Activated naive CD8-positive, alpha-beta T cell treated with anti-CD3 and anti-CD28 coated beads, Interleukin-2, amount 50 U/mL, for 24 hours (primary cell): ENCODE data around the gene RBMS3.
"Not testable (repeated sequence)": the region's sequence is repeated elsewhere in the genome, so short reads cannot be mapped to it uniquely, and the experiment has no call there.

Source experiments
- ATAC-seq: fragments of 150-1000 bp; cut with Tn5 transposase; one replicate; pipeline ENCODE4 v1.10.0; 2021
- DNase-seq: peaks from one replicate; pipeline ENCODE4 v3.0.0; 2021
- H3K27ac Mint-ChIP-seq: one replicate; pipeline ENCODE4 v1.8.0; 2021; ENCODE audit warnings: mild to moderate bottlenecking, mixed read lengths
- H3K27me3 Mint-ChIP-seq: one replicate; pipeline ENCODE4 v1.8.0; 2021; ENCODE audit warnings: mixed read lengths
- H3K36me3 Mint-ChIP-seq: one replicate; pipeline ENCODE4 v1.8.0; 2021; ENCODE audit warnings: low read depth, mixed read lengths
- H3K4me1 Mint-ChIP-seq: one replicate; pipeline ENCODE4 v1.8.0; 2021; ENCODE audit warnings: mixed read lengths
- H3K4me3 Mint-ChIP-seq: one replicate; pipeline ENCODE4 v1.8.0; 2021; ENCODE audit warnings: mild to moderate bottlenecking, moderate library complexity, mixed read lengths
- H3K9me3 Mint-ChIP-seq: one replicate; pipeline ENCODE4 v1.8.0; 2021; ENCODE audit warnings: mixed read lengths

RBMS3 gene

DNA sequence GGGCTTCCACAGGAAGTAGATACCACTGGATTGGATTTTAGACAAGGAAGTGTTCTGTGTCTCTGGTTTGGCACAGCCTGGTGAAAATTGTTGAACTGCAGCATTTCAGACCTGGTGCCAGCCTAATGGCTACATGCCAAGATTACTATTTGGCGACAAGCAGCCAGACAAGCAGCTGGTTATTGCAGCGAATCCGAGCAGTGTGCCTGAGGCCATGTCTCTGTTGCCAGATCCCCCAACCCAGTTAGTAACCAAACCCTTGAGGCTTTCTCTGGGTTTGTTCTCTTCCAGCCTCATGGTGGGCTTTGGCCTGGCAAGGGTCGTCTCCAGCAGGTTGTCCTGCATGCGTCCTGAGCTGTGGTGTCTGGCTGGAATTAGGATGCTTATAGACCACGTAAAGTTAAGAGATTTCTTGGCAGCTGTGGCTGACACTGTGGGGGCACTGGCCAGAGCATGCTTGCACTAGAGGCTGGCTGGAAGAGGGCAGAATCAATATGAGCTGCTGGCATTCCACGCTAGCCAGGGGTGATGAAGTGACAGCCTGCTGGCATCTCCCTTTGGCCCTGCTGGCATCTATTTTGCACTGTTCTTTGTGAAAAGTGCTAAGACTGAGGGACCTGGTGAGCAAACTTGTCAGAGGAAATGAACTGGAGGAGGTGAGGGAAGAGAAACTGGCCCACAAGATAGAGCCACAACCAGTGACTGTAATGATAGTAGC is 172.6 kb downstream of the RBMS3 start:
- ATAC-seq (no peak), DNase-seq (no peak)
- no peak overlapping the region for H3K4me3 Mint-ChIP-seq
- H3K27ac Mint-ChIP-seq, result no peak overlapping the region
- no peaks in the 10 kb centered on the region for H3K4me1 Mint-ChIP-seq
- H3K9me3 Mint-ChIP-seq, result no peaks in the 10 kb centered on the region
- no peaks in the 10 kb centered on the region for H3K36me3 Mint-ChIP-seq
- H3K27me3 Mint-ChIP-seq, result no peaks in the 10 kb centered on the region

DNA sequence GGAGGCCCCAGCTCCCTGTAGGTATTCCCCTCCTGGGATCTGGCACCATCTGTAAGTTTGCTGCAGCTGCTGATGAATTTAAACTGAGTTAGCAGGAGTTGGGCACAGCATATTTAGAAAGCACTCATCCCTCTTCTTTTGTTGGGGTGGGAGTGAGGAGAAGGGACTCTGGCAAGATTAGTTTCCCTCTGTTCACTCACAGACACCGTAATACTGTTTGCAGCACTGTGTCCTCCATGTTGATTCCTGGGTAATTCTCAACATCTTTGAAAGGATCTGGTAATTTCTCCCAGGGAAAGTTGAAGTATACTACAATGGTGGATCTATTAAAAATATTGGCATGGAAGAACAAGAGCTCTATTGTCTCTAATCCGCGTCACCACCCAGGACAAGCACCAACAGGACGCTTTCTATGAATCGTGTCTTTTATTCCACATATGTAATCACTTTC is 173.3 kb downstream of the RBMS3 start:
- Mint-ChIP-seq H3K4me3 (no peak overlapping the region), H3K4me1 (no peaks in the 10 kb centered on the region), H3K9me3 (no peaks in the 10 kb centered on the region), H3K27ac (no peak overlapping the region), H3K36me3 (no peaks in the 10 kb centered on the region), H3K27me3 (no peaks in the 10 kb centered on the region)
- ATAC-seq, result no peak
- no peak for DNase-seq

DNA sequence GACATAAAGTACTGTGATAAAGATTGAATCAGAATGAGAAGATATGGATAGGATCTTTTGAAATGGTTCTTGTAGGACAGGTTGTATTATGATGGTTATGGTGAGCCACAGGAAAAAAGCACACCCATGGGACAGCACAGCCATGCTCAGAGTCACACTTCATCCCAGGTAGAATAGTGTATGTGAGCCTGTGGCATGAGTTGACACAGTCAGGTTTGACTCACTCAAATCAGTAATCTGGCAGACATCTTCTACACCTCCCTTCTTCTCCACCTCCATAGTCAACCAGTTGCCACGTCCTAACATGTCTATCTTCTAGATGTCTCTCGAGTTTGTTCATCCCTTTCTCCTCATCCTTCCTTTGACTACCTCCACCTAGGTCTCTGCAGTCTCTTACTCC is 176.0 kb downstream of the RBMS3 start:
- no peaks in the 10 kb centered on the region for H3K9me3 Mint-ChIP-seq
- ATAC-seq, result no peak
- no peaks in the 10 kb centered on the region for H3K27me3 Mint-ChIP-seq
- no peak overlapping the region for H3K27ac Mint-ChIP-seq
- no peaks in the 10 kb centered on the region for H3K36me3 Mint-ChIP-seq
- no peak overlapping the region for H3K4me3 Mint-ChIP-seq
- DNase-seq, result no peak
- no peaks in the 10 kb centered on the region for H3K4me1 Mint-ChIP-seq

DNA sequence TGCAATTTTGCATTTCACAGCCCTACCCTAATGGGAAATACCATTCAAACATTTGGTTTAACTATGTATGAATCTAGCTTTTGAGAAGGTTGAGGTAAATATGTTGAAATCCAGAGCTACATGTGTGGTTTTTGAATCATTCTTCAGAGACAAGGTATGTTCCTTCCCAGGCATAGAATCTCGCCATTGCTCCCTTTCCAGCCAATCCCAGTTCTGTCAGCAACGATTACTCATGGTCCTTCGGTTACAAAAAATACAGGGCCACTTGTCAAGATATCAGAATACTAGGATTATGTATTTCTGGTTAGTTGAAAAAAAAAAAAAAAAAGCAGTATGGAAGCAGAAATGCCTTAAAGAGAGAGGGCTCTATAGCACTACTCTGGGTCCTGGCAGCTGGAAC is 182.4 kb downstream of the RBMS3 start:
- DNase-seq, result no peak
- Mint-ChIP-seq H3K27me3 (no peaks in the 10 kb centered on the region), H3K36me3 (no peaks in the 10 kb centered on the region), H3K4me1 (no peaks in the 10 kb centered on the region), H3K9me3 (no peaks in the 10 kb centered on the region), H3K4me3 (no peak overlapping the region), H3K27ac (no peak overlapping the region)
- no peak for ATAC-seq

DNA sequence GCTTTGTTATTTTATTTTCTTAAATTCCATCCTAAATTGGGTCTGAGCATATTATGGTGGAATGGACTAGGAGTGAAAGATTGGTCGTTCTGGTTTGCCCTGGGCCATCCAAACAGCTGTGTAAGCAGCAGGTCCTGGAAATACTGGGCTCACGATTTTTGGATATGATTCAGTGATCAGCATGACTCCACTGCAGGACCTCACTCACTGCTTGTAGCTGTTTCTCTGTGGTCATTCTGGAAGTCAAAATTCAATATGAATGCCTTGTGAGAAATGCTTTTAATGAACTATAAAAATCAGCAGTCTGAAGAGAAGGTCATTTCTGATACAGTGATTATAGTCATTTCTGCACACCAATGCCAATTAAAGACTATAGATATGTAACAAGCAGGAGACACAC is 185.0 kb downstream of the RBMS3 start:
- Mint-ChIP-seq H3K4me1 (no peaks in the 10 kb centered on the region), H3K27me3 (no peaks in the 10 kb centered on the region), H3K36me3 (no peaks in the 10 kb centered on the region), H3K27ac (no peak overlapping the region), H3K4me3 (no peak overlapping the region), H3K9me3 (no peaks in the 10 kb centered on the region)
- DNase-seq (no peak), ATAC-seq (no peak)

DNA sequence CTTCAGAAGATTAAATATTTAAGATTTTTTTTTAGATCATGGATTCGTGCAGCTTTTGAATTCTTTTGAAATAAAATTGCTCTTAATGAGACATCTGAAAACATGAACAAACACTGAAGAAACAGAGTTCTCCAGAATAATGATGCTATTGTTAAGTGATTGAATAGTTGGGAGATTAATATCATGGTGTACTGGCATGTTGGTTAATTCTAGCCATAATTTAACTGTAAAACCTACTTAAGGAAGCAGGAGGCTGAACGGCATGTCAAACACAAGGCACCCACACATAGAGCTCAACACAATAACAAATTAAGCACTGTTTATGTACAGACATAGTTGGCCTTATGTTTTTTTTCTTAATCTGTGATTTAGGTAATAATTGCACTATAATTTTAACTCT is 185.6 kb downstream of the RBMS3 start:
- Mint-ChIP-seq H3K27me3 (no peaks in the 10 kb centered on the region), H3K4me1 (no peaks in the 10 kb centered on the region), H3K36me3 (no peaks in the 10 kb centered on the region), H3K9me3 (no peaks in the 10 kb centered on the region), H3K4me3 (no peak overlapping the region), H3K27ac (no peak overlapping the region)
- DNase-seq, result no peak
- no peak for ATAC-seq

DNA sequence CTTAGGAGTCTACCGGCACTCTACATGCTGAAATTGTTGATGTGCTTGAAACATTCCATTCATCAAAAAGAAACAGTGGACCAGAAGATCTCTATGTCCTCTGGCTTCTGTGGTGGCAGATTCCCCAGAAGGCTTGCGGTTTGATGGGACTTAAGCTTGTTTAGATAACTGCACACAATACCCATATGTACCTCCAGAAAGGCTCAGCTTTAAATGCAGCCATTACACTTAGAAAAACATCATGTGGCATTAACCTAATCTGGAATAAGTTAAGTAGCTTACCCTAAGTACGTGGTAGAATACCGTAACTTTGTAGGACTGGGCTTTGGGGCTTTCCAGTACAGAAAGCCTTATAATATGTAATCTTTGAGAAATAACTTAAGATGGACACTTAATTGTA is 187.3 kb downstream of the RBMS3 start:
- H3K27me3 Mint-ChIP-seq, result no peaks in the 10 kb centered on the region
- H3K4me1 Mint-ChIP-seq, result no peaks in the 10 kb centered on the region
- H3K27ac Mint-ChIP-seq, result no peak overlapping the region
- no peaks in the 10 kb centered on the region for H3K36me3 Mint-ChIP-seq
- H3K9me3 Mint-ChIP-seq, result no peaks in the 10 kb centered on the region
- no peak for DNase-seq
- no peak overlapping the region for H3K4me3 Mint-ChIP-seq
- ATAC-seq, result no peak

DNA sequence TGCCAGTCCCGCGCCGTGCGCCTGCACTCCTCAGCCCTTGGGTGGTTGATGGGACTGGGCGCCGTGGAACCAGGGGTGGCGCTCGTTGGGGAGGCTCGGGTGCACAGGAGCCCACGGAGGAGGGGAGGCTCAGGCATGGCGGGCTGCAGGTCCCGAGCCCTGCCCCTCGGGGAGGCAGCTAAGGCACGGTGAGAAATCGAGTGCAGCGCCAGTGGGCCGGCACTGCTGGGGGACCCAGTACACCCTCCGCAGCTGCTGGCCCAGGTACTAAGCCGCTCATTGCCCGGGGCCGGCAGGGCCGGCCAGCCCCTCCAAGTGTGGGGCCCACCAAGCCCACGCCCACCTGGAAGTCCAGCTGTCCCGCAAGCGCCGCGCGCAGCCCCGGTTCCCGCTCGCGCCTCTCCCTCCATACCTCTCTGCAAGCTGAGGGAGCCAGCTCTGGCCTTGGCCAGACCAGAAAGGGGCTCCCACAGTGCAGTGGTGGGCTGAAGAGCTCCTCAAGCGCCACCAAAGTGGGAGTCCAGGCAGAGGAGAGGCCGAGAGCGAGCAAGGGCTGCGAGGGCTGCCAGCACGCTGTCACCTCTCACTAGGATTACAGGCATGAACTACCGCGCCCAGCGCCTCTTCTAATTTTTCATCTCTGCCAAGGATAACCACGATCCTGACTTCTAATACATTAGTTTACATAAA is 192.8 kb downstream of the RBMS3 start:
- not testable (repeated sequence) for H3K36me3 Mint-ChIP-seq, H3K9me3 Mint-ChIP-seq, DNase-seq, H3K27ac Mint-ChIP-seq, H3K4me3 Mint-ChIP-seq, H3K4me1 Mint-ChIP-seq, H3K27me3 Mint-ChIP-seq, ATAC-seq

DNA sequence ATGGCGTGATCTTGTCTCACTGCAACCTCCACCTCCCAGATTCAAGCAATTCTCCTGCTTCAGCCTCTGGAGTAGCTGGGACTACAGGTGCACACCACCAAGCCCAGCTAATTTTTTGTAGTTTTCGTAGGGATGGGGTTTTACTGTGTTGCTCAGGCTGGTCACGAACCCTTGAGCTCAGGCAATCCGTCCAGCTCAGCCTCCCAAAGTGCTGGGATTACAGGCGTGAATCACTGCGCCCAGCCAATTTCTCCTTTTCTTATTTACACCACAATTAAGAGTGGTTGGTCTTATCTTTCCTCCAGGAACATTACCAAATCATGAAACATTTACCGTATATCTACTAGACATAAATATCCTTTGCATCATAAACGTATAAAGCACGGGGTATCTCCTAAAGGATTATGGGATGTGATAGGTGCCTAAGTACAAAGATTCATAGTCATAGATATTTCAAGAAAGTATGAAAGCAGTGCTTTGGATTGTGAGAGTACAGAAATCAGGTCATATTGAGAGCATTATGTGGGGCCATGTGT is 194.5 kb downstream of the RBMS3 start:
- Mint-ChIP-seq H3K4me1 (no peaks in the 10 kb centered on the region), H3K36me3 (no peaks in the 10 kb centered on the region), H3K27ac (no peak overlapping the region), H3K27me3 (no peaks in the 10 kb centered on the region), H3K4me3 (no peak overlapping the region), H3K9me3 (no peaks in the 10 kb centered on the region)
- no peak for DNase-seq
- ATAC-seq, result no peak

DNA sequence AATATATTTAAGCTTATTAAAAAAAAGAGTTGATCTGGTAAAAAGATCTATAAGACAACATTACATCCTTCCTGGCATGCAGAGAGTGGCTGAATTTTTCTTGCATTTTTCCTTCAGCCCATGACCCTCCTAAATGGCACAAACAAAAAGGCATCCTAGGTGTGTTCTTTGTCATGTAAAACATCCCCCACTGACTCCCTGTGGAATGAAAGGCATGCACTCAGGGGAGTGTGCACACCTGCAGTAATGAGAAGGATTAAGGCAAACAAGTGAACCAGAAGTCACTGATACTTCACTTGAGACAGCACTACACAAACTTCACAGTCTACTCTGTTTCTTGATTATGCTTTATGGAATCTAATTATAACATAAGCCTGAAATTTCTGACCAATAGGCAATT is 195.0 kb downstream of the RBMS3 start:
- Mint-ChIP-seq H3K27ac (no peak overlapping the region), H3K27me3 (no peaks in the 10 kb centered on the region), H3K4me1 (no peaks in the 10 kb centered on the region), H3K4me3 (no peak overlapping the region), H3K36me3 (no peaks in the 10 kb centered on the region), H3K9me3 (no peaks in the 10 kb centered on the region)
- DNase-seq (no peak), ATAC-seq (no peak)

DNA sequence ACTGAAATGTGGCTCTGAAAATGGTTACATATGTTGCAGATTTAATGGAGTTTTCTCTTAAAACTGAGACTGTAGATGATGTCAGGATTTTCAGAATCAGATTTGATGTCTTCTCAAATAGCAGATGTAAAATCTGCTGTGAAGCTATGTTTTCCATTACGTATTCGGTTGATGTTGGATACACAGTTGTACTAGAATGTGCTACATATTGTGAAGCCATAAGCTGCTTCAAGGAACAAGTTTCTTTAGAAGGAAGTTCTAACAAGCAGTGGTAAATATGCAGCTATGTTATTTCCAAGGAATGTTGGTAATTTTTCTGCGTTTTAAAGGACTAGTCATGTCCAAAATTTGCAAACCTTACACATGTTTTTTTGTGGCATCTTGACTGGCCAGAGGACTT is 197.7 kb downstream of the RBMS3 start:
- H3K36me3 Mint-ChIP-seq, result no peaks in the 10 kb centered on the region
- H3K4me1 Mint-ChIP-seq, result no peaks in the 10 kb centered on the region
- no peak overlapping the region for H3K27ac Mint-ChIP-seq
- ATAC-seq (no peak), DNase-seq (no peak)
- no peaks in the 10 kb centered on the region for H3K9me3 Mint-ChIP-seq
- no peak overlapping the region for H3K4me3 Mint-ChIP-seq
- H3K27me3 Mint-ChIP-seq, result no peaks in the 10 kb centered on the region

DNA sequence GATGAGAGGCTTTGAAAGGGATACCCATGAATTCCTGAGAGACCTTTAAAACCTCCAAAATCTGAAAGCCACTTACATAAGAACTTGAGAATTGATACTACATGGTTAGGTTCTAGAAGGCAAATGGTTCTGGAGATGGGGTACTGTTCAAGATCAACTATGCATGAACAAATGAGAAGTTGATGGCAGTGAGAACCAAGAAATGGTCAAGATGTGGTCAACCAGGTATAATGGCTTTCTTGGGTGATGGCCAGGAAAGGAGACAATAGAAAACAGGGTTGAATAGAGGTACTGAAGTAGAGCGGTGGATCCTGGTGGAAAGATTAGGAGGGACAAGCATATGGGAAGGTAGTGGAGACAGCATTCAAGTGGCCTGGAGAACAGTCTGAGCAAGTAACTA is 200.4 kb downstream of the RBMS3 start:
- ATAC-seq (no peak), DNase-seq (no peak)
- H3K9me3 Mint-ChIP-seq, result no peaks in the 10 kb centered on the region
- H3K4me1 Mint-ChIP-seq, result no peaks in the 10 kb centered on the region
- no peaks in the 10 kb centered on the region for H3K36me3 Mint-ChIP-seq
- H3K27me3 Mint-ChIP-seq, result no peaks in the 10 kb centered on the region
- no peak overlapping the region for H3K27ac Mint-ChIP-seq
- H3K4me3 Mint-ChIP-seq, result no peak overlapping the region

DNA sequence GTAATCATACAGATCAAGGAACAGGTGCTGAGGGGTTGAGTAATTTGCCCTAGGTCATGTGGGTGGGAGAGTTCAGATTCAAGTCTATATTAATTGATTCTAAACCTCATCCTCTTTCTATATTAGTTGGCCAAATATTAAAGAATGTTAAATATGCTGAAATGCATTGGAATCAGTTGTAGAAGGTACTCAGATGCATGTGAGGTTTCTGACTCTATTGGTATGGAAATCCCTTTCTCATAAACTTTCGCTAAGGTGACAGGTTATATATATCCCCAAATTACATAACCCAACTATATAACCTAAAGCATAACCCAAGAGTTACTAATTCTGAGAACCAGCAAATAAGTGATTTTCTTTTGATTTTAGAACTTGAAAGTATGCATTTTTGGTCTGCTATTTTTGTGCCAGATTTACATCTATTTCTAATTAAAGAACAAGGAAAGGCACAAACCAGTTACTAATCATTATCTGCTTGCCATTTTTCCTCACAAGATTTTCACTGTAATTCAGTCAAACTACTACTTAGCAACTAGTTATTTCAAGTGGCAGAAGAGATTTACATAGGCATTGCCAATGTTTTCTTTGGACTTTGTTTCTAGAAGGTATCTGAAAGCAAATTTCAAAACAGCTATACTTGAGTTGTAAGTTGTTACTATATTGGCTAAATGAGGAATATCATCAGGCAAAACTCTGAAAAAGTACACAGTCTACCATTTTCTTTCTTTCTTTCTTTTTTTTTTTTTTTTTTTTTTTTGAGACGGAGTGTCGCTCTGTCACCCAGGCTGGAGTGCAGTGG is 201.3 kb downstream of the RBMS3 start:
- H3K27ac Mint-ChIP-seq, result no peak overlapping the region
- no peaks in the 10 kb centered on the region for H3K9me3 Mint-ChIP-seq
- no peaks in the 10 kb centered on the region for H3K4me1 Mint-ChIP-seq
- no peak for DNase-seq
- H3K36me3 Mint-ChIP-seq, result no peaks in the 10 kb centered on the region
- H3K4me3 Mint-ChIP-seq, result no peak overlapping the region
- no peaks in the 10 kb centered on the region for H3K27me3 Mint-ChIP-seq
- no peak for ATAC-seq

DNA sequence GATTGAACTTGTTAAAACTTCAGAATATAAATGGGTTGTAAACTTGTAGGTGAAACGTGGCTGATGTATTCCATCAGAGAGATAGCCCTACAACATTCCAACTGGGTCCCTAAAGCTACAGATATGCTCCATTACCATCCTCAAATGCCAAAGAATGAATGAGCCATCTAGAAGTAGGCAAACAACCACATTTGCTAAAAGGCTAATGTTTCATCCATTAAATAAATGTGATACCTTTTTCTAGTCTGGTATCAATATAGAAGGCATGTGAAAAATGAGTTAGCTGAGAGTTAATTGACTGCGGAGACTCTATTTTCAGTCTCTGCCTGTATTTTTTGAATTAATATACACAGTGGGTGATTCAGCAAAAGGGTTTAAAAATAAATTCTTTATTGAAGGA is 203.8 kb downstream of the RBMS3 start:
- H3K9me3 Mint-ChIP-seq, result no peaks in the 10 kb centered on the region
- ATAC-seq (no peak), DNase-seq (no peak)
- no peaks in the 10 kb centered on the region for H3K36me3 Mint-ChIP-seq
- H3K27me3 Mint-ChIP-seq, result no peaks in the 10 kb centered on the region
- no peak overlapping the region for H3K27ac Mint-ChIP-seq
- H3K4me3 Mint-ChIP-seq, result no peak overlapping the region
- H3K4me1 Mint-ChIP-seq, result no peaks in the 10 kb centered on the region

DNA sequence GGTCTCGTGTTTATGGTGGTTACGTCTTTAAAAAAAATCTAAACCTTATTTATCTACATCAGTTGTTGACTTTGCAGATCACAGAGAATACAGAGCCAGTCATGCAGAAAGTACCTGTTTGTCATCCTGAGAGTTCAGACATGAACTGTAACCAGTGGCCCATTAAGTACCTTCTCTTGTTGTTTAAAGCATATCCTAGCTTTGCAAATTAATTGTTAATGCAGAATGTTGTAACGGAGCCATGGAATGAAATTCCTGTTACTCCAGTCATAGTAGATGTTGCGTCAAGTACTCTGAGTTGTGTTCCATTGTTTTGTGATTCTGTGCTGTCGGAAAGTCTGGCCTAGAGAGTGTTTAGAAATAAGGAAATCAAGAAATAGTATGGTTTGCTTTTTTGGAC is 205.2 kb downstream of the RBMS3 start:
- no peaks in the 10 kb centered on the region for H3K4me1 Mint-ChIP-seq
- H3K36me3 Mint-ChIP-seq, result no peaks in the 10 kb centered on the region
- ATAC-seq, result no peak
- no peak for DNase-seq
- no peak overlapping the region for H3K4me3 Mint-ChIP-seq
- H3K27me3 Mint-ChIP-seq, result no peaks in the 10 kb centered on the region
- H3K27ac Mint-ChIP-seq, result no peak overlapping the region
- H3K9me3 Mint-ChIP-seq, result no peaks in the 10 kb centered on the region
